ENCODE measurements around the gene FDXACB1. TPM values are rescaled to one million over a fixed set of nuclear protein-coding genes. Genes with fewer than 3 reads are reported as not detected.

Gene FDXACB1
- total RNA-seq, 1 experiment from 2014 or later, result 5.2 TPM

GRCh38 chr11:111860257-111860656, 18.7 kb downstream of the FDXACB1 start:
- Histone ChIP-seq H3K27ac (ENCODE audit: low read length) (no peak overlapping the region), H3K36me3 (ENCODE audit: insufficient read depth, low read length) (peaks cover 3% of the 10 kb centered on the region; the same call in 1 of the 2 replicates), H3K4me2 (ENCODE audit: low read depth, low read length, poor library complexity, severe bottlenecking) (no peak overlapping the region), H2AFZ (ENCODE audit: low read length) (no peak overlapping the region), H3K4me1 (ENCODE audit: low read length) (no peaks in the 10 kb centered on the region), H3K9ac (ENCODE audit: low read length) (no peak overlapping the region), H3K9me3 (ENCODE audit: low read length) (no peaks in the 10 kb centered on the region), H3K4me3 (ENCODE audit: low read length) (no peak overlapping the region), H3K9me2 (replicated peaks; ENCODE audit: insufficient read depth, low read length) (no peaks in the 10 kb centered on the region), H3K79me2 (ENCODE audit: low read length) (no peaks in the 10 kb centered on the region), H3K27me3 (ENCODE audit: low read length) (no peaks in the 10 kb centered on the region), H4K20me1 (ENCODE audit: insufficient read depth, low read depth, low read length) (no peaks in the 10 kb centered on the region)
- no peak for DNase-seq

GRCh38 chr11:111855506-111855905, 23.5 kb downstream of the FDXACB1 start:
- H3K36me3 ChIP-seq (ENCODE audit: insufficient read depth, low read length), result no peaks in the 10 kb centered on the region
- no peaks in the 10 kb centered on the region for H4K20me1 ChIP-seq (ENCODE audit: insufficient read depth, low read depth, low read length)
- no peak overlapping the region for H3K9ac ChIP-seq (ENCODE audit: low read length)
- no peaks in the 10 kb centered on the region for H3K27me3 ChIP-seq (ENCODE audit: low read length)
- no peak overlapping the region for H3K27ac ChIP-seq (ENCODE audit: low read length)
- DNase-seq, result no peak
- no peaks in the 10 kb centered on the region for H3K4me1 ChIP-seq (ENCODE audit: low read length)
- H3K4me2 ChIP-seq (ENCODE audit: low read depth, low read length, poor library complexity, severe bottlenecking), result no peak overlapping the region
- no peak overlapping the region for H3K4me3 ChIP-seq (ENCODE audit: low read length)
- no peak overlapping the region for H2AFZ ChIP-seq (ENCODE audit: low read length)
- no peaks in the 10 kb centered on the region for H3K79me2 ChIP-seq (ENCODE audit: low read length)
- no peaks in the 10 kb centered on the region for H3K9me2 ChIP-seq (replicated peaks; ENCODE audit: insufficient read depth, low read length)
- H3K9me3 ChIP-seq (ENCODE audit: low read length), result no peaks in the 10 kb centered on the region

DNA sequence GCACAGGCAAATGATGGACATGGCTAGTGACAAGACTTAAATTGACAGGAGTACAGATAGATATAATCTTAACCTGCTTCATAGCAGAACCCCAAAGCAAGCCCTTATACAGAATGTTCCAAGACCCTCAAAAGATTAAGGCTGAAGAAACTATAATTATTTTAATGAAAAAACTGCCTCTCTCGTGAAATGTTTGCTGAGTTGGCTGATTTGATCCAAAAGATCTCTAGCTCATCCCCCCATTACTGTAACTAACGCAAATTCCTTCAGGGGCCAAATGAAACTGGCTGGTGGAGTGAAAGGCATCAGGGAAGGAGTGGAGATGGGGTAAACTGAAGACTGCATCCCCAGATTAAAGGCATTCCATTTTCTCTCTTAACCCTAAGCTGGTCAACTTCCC, 26.9 kb downstream of the FDXACB1 start:
- DNase-seq, result no peak
- Histone ChIP-seq H3K9me3 (ENCODE audit: low read length) (no peaks in the 10 kb centered on the region), H3K4me2 (ENCODE audit: low read depth, low read length, poor library complexity, severe bottlenecking) (no peak overlapping the region), H3K36me3 (ENCODE audit: insufficient read depth, low read length) (no peaks in the 10 kb centered on the region), H3K9me2 (replicated peaks; ENCODE audit: insufficient read depth, low read length) (no peaks in the 10 kb centered on the region), H3K27me3 (ENCODE audit: low read length) (no peaks in the 10 kb centered on the region), H3K9ac (ENCODE audit: low read length) (no peak overlapping the region), H4K20me1 (ENCODE audit: insufficient read depth, low read depth, low read length) (no peaks in the 10 kb centered on the region), H3K27ac (ENCODE audit: low read length) (no peak overlapping the region), H3K79me2 (ENCODE audit: low read length) (no peaks in the 10 kb centered on the region), H3K4me3 (ENCODE audit: low read length) (no peak overlapping the region), H2AFZ (ENCODE audit: low read length) (no peak overlapping the region), H3K4me1 (ENCODE audit: low read length) (no peaks in the 10 kb centered on the region)

DNA sequence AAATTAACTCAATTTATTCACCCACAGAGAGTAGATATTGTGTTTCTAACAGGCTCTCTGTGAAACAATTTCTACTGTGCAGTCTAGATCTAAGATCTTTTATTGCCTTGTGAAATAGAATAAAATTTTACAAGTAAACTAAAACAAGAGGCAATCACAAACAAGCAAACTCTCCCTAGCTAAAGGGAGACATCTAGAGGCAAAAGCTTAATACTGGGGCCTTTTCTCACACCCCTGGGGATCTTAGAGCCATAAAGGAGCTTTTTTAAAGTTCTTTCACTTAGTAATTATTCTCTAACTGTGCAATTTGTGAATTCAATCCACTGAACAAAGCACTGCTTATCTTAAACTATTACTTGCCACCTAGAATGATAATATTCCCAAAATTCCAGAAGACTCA, 27.3 kb downstream of the FDXACB1 start:
- H3K36me3 ChIP-seq (ENCODE audit: insufficient read depth, low read length), result no peaks in the 10 kb centered on the region
- H3K9ac ChIP-seq (ENCODE audit: low read length), result no peak overlapping the region
- H2AFZ ChIP-seq (ENCODE audit: low read length), result no peak overlapping the region
- DNase-seq, result no peak
- no peak overlapping the region for H3K4me3 ChIP-seq (ENCODE audit: low read length)
- H4K20me1 ChIP-seq (ENCODE audit: insufficient read depth, low read depth, low read length), result no peaks in the 10 kb centered on the region
- no peak overlapping the region for H3K4me2 ChIP-seq (ENCODE audit: low read depth, low read length, poor library complexity, severe bottlenecking)
- H3K27me3 ChIP-seq (ENCODE audit: low read length), result no peaks in the 10 kb centered on the region
- H3K9me3 ChIP-seq (ENCODE audit: low read length), result no peaks in the 10 kb centered on the region
- no peaks in the 10 kb centered on the region for H3K9me2 ChIP-seq (replicated peaks; ENCODE audit: insufficient read depth, low read length)
- no peak overlapping the region for H3K27ac ChIP-seq (ENCODE audit: low read length)
- no peaks in the 10 kb centered on the region for H3K4me1 ChIP-seq (ENCODE audit: low read length)
- no peaks in the 10 kb centered on the region for H3K79me2 ChIP-seq (ENCODE audit: low read length)

DNA sequence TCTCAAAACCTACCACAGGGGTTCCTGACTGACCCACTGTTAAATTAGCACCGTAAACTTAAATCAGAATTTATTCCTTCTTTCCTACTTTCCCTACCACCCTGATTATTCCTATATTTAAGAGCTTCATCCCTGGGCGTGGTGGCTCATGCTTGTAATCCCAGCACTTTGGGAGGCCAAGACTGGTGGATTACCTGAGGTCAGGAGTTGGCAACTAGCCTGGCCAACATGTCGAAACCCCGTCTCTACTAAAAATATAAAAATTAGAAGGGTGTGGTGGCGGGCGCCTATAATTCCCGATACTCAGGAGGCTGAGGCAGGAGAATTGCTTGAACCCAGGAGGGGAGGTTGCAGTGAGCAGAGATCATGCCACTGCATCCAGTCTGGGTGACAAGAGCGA, 27.9 kb downstream of the FDXACB1 start:
- Histone ChIP-seq H3K9ac (ENCODE audit: low read length) (no peak overlapping the region), H2AFZ (ENCODE audit: low read length) (no peak overlapping the region), H3K9me3 (ENCODE audit: low read length) (no peaks in the 10 kb centered on the region), H3K27me3 (ENCODE audit: low read length) (no peaks in the 10 kb centered on the region), H3K4me3 (ENCODE audit: low read length) (no peak overlapping the region), H3K9me2 (replicated peaks; ENCODE audit: insufficient read depth, low read length) (no peaks in the 10 kb centered on the region), H3K4me1 (ENCODE audit: low read length) (no peaks in the 10 kb centered on the region), H3K79me2 (ENCODE audit: low read length) (no peaks in the 10 kb centered on the region), H4K20me1 (ENCODE audit: insufficient read depth, low read depth, low read length) (no peaks in the 10 kb centered on the region), H3K36me3 (ENCODE audit: insufficient read depth, low read length) (no peaks in the 10 kb centered on the region), H3K4me2 (ENCODE audit: low read depth, low read length, poor library complexity, severe bottlenecking) (no peak overlapping the region), H3K27ac (ENCODE audit: low read length) (no peak overlapping the region)
- DNase-seq, result no peak

- DNase-seq, result no peak
- H3K27me3 ChIP-seq (ENCODE audit: low read length), result no peaks in the 10 kb centered on the region
Observed at GRCh38 chr11:111849631-111850030, 29.3 kb downstream of the FDXACB1 start.

DNA sequence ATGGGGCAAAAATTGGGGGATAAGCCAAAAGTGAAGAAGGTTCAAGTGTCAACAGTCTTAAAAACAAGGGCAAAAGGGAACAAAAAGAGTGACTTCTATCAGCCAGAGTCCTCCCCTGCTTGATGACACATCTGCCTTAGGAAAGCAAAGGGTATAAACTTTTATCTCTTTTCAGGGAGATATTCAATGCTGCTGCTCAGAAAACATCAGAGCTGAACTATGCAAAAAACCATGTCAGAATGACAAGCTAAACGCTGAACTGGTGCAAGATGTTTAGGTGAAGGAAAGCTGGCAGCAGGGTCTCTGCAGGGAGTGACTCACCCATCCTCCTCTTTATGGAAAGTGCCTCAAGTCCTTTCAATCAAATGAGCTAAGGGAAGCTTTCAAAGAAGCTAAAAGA, 32.3 kb downstream of the FDXACB1 start:
- no peaks in the 10 kb centered on the region for H3K9me2 ChIP-seq (replicated peaks; ENCODE audit: insufficient read depth, low read length)
- no peak overlapping the region for H3K4me2 ChIP-seq (ENCODE audit: low read depth, low read length, poor library complexity, severe bottlenecking)
- no peaks in the 10 kb centered on the region for H3K9me3 ChIP-seq (ENCODE audit: low read length)
- no peaks in the 10 kb centered on the region for H3K79me2 ChIP-seq (ENCODE audit: low read length)
- DNase-seq, result no peak
- H3K27me3 ChIP-seq (ENCODE audit: low read length), result no peaks in the 10 kb centered on the region
- H4K20me1 ChIP-seq (ENCODE audit: insufficient read depth, low read depth, low read length), result no peaks in the 10 kb centered on the region
- no peaks in the 10 kb centered on the region for H3K36me3 ChIP-seq (ENCODE audit: insufficient read depth, low read length)
- no peak overlapping the region for H3K4me3 ChIP-seq (ENCODE audit: low read length)
- H3K9ac ChIP-seq (ENCODE audit: low read length), result no peak overlapping the region
- no peak overlapping the region for H3K27ac ChIP-seq (ENCODE audit: low read length)
- H2AFZ ChIP-seq (ENCODE audit: low read length), result no peak overlapping the region
- H3K4me1 ChIP-seq (ENCODE audit: low read length), result no peaks in the 10 kb centered on the region

More at GRCh38 chr11:111849631-111850030, 29.3 kb downstream of the FDXACB1 start:
- no peaks in the 10 kb centered on the region for H4K20me1 ChIP-seq (ENCODE audit: insufficient read depth, low read depth, low read length)
- no peaks in the 10 kb centered on the region for H3K9me3 ChIP-seq (ENCODE audit: low read length)
- no peak overlapping the region for H3K4me2 ChIP-seq (ENCODE audit: low read depth, low read length, poor library complexity, severe bottlenecking)
- no peaks in the 10 kb centered on the region for H3K4me1 ChIP-seq (ENCODE audit: low read length)
- H2AFZ ChIP-seq (ENCODE audit: low read length), result no peak overlapping the region
- no peaks in the 10 kb centered on the region for H3K36me3 ChIP-seq (ENCODE audit: insufficient read depth, low read length)
- H3K4me3 ChIP-seq (ENCODE audit: low read length), result no peak overlapping the region
- H3K27ac ChIP-seq (ENCODE audit: low read length), result no peak overlapping the region
- H3K79me2 ChIP-seq (ENCODE audit: low read length), result no peaks in the 10 kb centered on the region
- H3K9ac ChIP-seq (ENCODE audit: low read length), result no peak overlapping the region
- no peaks in the 10 kb centered on the region for H3K9me2 ChIP-seq (replicated peaks; ENCODE audit: insufficient read depth, low read length)

- Histone ChIP-seq H3K9me2 (replicated peaks; ENCODE audit: insufficient read depth, low read length) (no peaks in the 10 kb centered on the region), H3K4me3 (ENCODE audit: low read length) (no peak overlapping the region), H3K9ac (ENCODE audit: low read length) (no peak overlapping the region), H4K20me1 (ENCODE audit: insufficient read depth, low read depth, low read length) (no peaks in the 10 kb centered on the region), H2AFZ (ENCODE audit: low read length) (no peak overlapping the region), H3K4me2 (ENCODE audit: low read depth, low read length, poor library complexity, severe bottlenecking) (no peak overlapping the region), H3K4me1 (ENCODE audit: low read length) (peaks cover 3% of the 10 kb centered on the region; the same call in 1 of the 2 replicates), H3K36me3 (ENCODE audit: insufficient read depth, low read length) (no peaks in the 10 kb centered on the region), H3K79me2 (ENCODE audit: low read length) (no peaks in the 10 kb centered on the region; the same call in 1 of the 2 replicates), H3K9me3 (ENCODE audit: low read length) (no peaks in the 10 kb centered on the region), H3K27ac (ENCODE audit: low read length) (no peak overlapping the region), H3K27me3 (ENCODE audit: low read length) (no peaks in the 10 kb centered on the region)
- no peak for DNase-seq
Observed at GRCh38 chr11:111846063-111846462, 32.9 kb downstream of the FDXACB1 start.

All from Karpas-422 (cell line).